ENCODE results near the gene ITFG1. TPM values are rescaled to one million over a fixed set of nuclear protein-coding genes. Genes with fewer than 3 reads are reported as not detected.
A peak's percentile ranks its signal among the peaks of the same experiment; 100 is the strongest.

The ITFG1 gene
- total and polyA plus RNA-seq, 2 of the 13 experiments (the other 11 are each of a cell fraction or from before 2014, with no cell fraction given), result 74.5 to 150 TPM

DNA sequence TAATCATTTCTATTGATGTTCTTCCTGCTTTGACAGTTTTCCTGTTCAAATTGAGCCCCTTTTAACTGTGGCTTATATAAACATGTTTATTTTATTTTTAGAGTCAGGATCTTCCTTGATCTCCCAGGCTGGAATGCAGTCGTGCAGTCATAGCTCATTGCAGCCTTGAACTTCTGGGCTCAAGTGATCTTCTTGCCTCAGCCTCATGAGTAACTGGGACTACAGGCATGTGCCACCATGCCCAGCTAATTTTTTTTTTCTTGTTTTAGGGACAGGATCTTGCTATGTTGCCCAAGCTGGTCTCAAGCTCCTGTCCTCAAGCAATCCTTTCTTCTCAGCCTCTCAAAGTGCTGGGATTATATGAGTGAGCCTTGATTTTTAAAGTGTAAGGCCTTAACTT lies 14.9 kb upstream of the ITFG1 start (continued):
- TF ChIP-seq, protein P1, sequence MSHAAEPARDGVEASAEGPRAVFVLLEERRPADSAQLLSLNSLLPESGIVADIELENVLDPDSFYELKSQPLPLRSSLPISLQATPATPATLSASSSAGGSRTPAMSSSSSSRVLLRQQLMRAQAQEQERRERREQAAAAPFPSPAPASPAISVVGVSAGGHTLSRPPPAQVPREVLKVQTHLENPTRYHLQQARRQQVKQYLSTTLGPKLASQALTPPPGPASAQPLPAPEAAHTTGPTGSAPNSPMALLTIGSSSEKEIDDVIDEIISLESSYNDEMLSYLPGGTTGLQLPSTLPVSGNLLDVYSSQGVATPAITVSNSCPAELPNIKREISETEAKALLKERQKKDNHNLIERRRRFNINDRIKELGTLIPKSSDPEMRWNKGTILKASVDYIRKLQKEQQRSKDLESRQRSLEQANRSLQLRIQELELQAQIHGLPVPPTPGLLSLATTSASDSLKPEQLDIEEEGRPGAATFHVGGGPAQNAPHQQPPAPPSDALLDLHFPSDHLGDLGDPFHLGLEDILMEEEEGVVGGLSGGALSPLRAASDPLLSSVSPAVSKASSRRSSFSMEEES (CRISPR knock-in tag; IDR thresholded peaks at IDR 0.05), result peak; percentile 83
- no peak for TF ChIP-seq RBFOX2 (IDR thresholded peaks at IDR 0.05; ENCODE audit: low read depth, low read length)
- TF ChIP-seq FOXK1 (CRISPR knock-in tag; IDR thresholded peaks at IDR 0.05; ENCODE audit: borderline replicate concordance, low read depth), result peak; percentile 85
- no peak for TF ChIP-seq REXO4 (CRISPR knock-in tag; IDR thresholded peaks at IDR 0.05; ENCODE audit: borderline replicate concordance)
- peak; percentile 86 for TF ChIP-seq POGZ (CRISPR knock-in tag; IDR thresholded peaks at IDR 0.05)
- peak; percentile 60 for TF ChIP-seq TBL1XR1 (IDR thresholded peaks at IDR 0.05; ENCODE audit: borderline replicate concordance, low read length, partially characterized antibody)
- TF ChIP-seq MYNN (CRISPR knock-in tag; IDR thresholded peaks at IDR 0.05; ENCODE audit: low read depth), result no peak
- 0 out of 2 replicates have a peak, but pooled peaks have one; percentile 16 for TF ChIP-seq TGIF2 (CRISPR knock-in tag; IDR thresholded peaks at IDR 0.05)
- TF ChIP-seq, protein P2, sequence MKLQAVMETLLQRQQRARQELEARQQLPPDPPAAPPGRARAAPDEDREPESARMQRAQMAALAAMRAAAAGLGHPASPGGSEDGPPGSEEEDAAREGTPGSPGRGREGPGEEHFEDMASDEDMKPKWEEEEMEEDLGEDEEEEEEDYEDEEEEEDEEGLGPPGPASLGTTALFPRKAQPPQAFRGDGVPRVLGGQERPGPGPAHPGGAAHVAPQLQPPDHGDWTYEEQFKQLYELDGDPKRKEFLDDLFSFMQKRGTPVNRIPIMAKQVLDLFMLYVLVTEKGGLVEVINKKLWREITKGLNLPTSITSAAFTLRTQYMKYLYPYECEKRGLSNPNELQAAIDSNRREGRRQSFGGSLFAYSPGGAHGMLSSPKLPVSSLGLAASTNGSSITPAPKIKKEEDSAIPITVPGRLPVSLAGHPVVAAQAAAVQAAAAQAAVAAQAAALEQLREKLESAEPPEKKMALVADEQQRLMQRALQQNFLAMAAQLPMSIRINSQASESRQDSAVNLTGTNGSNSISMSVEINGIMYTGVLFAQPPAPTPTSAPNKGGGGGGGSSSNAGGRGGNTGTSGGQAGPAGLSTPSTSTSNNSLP (IDR thresholded peaks at IDR 0.05; ENCODE audit: low read depth, low read length), result peak; percentile 91
- TF ChIP-seq, protein P3, sequence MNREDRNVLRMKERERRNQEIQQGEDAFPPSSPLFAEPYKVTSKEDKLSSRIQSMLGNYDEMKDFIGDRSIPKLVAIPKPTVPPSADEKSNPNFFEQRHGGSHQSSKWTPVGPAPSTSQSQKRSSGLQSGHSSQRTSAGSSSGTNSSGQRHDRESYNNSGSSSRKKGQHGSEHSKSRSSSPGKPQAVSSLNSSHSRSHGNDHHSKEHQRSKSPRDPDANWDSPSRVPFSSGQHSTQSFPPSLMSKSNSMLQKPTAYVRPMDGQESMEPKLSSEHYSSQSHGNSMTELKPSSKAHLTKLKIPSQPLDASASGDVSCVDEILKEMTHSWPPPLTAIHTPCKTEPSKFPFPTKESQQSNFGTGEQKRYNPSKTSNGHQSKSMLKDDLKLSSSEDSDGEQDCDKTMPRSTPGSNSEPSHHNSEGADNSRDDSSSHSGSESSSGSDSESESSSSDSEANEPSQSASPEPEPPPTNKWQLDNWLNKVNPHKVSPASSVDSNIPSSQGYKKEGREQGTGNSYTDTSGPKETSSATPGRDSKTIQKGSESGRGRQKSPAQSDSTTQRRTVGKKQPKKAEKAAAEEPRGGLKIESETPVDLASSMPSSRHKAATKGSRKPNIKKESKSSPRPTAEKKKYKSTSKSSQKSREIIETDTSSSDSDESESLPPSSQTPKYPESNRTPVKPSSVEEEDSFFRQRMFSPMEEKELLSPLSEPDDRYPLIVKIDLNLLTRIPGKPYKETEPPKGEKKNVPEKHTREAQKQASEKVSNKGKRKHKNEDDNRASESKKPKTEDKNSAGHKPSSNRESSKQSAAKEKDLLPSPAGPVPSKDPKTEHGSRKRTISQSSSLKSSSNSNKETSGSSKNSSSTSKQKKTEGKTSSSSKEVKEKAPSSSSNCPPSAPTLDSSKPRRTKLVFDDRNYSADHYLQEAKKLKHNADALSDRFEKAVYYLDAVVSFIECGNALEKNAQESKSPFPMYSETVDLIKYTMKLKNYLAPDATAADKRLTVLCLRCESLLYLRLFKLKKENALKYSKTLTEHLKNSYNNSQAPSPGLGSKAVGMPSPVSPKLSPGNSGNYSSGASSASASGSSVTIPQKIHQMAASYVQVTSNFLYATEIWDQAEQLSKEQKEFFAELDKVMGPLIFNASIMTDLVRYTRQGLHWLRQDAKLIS (CRISPR knock-in tag; IDR thresholded peaks at IDR 0.05), result no peak
- TF ChIP-seq TSC22D2 (CRISPR knock-in tag; IDR thresholded peaks at IDR 0.05; ENCODE audit: borderline replicate concordance), result no peak
- TF ChIP-seq ZNF225 (CRISPR knock-in tag; IDR thresholded peaks at IDR 0.05), result no peak
- TF ChIP-seq ERF (CRISPR knock-in tag; IDR thresholded peaks at IDR 0.05), result peak; percentile 81
- TF ChIP-seq RXRB (CRISPR knock-in tag; IDR thresholded peaks at IDR 0.05; ENCODE audit: borderline replicate concordance), result peak; percentile 92
- TF ChIP-seq KLF16 (CRISPR knock-in tag; IDR thresholded peaks at IDR 0.05), result peak in 1 of 2 experiments; percentile 71; a peak in 1 of 4 replicates

Data from HepG2 (cell line).